Epithelial cell of proximal tubule (primary cell): Measurements from ENCODE around the gene RSPH1. TPM values are rescaled to one million over a fixed set of nuclear protein-coding genes. Genes with fewer than 3 reads are reported as not detected.

ENCODE experiments used
- DNase-seq: peaks from one replicate; pipeline ENCODE4 v3.0.0-alpha.2; 2011; ENCODE audit warnings: low read depth
- H3K4me3 ChIP-seq: 2 replicates; pipeline ENCODE4 v1.5.1; 2011; ENCODE audit warnings: low read depth, mild to moderate bottlenecking, low read length
- CTCF ChIP-seq: conservative IDR thresholded peaks from 2 replicates; pipeline ENCODE4 v1.5.1; 2012; ENCODE audit warnings: low read depth, mild to moderate bottlenecking, low read length
- total RNA-seq: library from RNA; depleted of rRNA; stranded (reverse); fragments of >200 nt; gene quantifications from 2 replicates; pipeline ENCODE4 v1.2.3, GENCODE V29; 2015

RSPH1 gene
- total RNA-seq, 1 donor from 2014 or later, result 1.8 TPM

- no peak for DNase-seq
- no peak overlapping the region for H3K4me3 ChIP-seq
- no peak for TF ChIP-seq CTCF
These were observed 59.1 kb downstream of the RSPH1 start for GRCh38 chr21:42436914-42437313.

GRCh38 chr21:42435833-42436232 is 60.2 kb downstream of the RSPH1 start:
- no peak overlapping the region for H3K4me3 ChIP-seq
- TF ChIP-seq CTCF, result no peak
- no peak for DNase-seq

GRCh38 chr21:42435401-42435800 is 60.6 kb downstream of the RSPH1 start:
- DNase-seq, result no peak
- TF ChIP-seq CTCF, result no peak
- H3K4me3 ChIP-seq, result no peak overlapping the region

- no peak overlapping the region for H3K4me3 ChIP-seq
- no peak for DNase-seq
- TF ChIP-seq CTCF, result no peak
These were observed 61.1 kb downstream of the RSPH1 start for GRCh38 chr21:42434884-42435283.

- no peak for DNase-seq
- no peak for TF ChIP-seq CTCF
- H3K4me3 ChIP-seq, result no peak overlapping the region
These were observed 62.0 kb downstream of the RSPH1 start for GRCh38 chr21:42433946-42434551.

- TF ChIP-seq CTCF, result no peak
- no peak for DNase-seq
- no peak overlapping the region for H3K4me3 ChIP-seq
These were observed 63.3 kb downstream of the RSPH1 start for GRCh38 chr21:42432695-42433094.

GRCh38 chr21:42431196-42431595 is 64.8 kb downstream of the RSPH1 start:
- H3K4me3 ChIP-seq, result no peak overlapping the region
- TF ChIP-seq CTCF, result no peak
- no peak for DNase-seq
